GM23338 (cell line): ENCODE data around the gene GRID2.

ENCODE experiments used
- CREB1 ChIP-seq: fragments of 250-450 bp; sonication (Bioruptor Pico); IDR thresholded peaks from 2 replicates; pipeline ENCODE4 v1.5.0; 2020; ENCODE audit warnings: low read depth, mild to moderate bottlenecking, moderate library complexity
- EZH2 ChIP-seq: fragments of 200-600 bp; sonication (generic); IDR thresholded peaks from one replicate; pipeline ENCODE4 v1.8.0; 2017; ENCODE audit warnings: antibody characterized with exemption, mild to moderate bottlenecking, low read depth; ENCODE audit not compliant: unreplicated experiment
- EZH2phosphoT487 ChIP-seq: fragments of 200-600 bp; sonication (generic); IDR thresholded peaks from one replicate; pipeline ENCODE4 v1.8.1; 2018; ENCODE audit warnings: antibody characterized with exemption; ENCODE audit not compliant: unreplicated experiment
- POLR2AphosphoS5 ChIP-seq: IDR thresholded peaks from 2 replicates; pipeline ENCODE4 v1.6.1; 2016; ENCODE audit warnings: antibody characterized with exemption, low read depth
- STAT1 ChIP-seq: IDR thresholded peaks from one replicate; pipeline ENCODE4 v1.6.1; 2016; ENCODE audit warnings: antibody characterized with exemption; ENCODE audit not compliant: unreplicated experiment
- TF ChIP-seq, protein P1 (sequence below), 2 experiments: fragments of 200-600 bp in 1 of 2; sonication (generic) in 1 of 2; conservative IDR thresholded peaks; 2 replicates each; pipeline versions ENCODE4 v1.5.1 to v1.6.1; 2016 to 2017; ENCODE audit warnings: antibody characterized with exemption in 2 of 2, low read depth in 2 of 2, mild to moderate bottlenecking in 2 of 2, moderate library complexity in 1 of 2
- TF ChIP-seq, protein P2 (sequence below): IDR thresholded peaks from one replicate; pipeline ENCODE4 v1.6.1; 2018; ENCODE audit warnings: antibody characterized with exemption; ENCODE audit not compliant: unreplicated experiment

DNA sequence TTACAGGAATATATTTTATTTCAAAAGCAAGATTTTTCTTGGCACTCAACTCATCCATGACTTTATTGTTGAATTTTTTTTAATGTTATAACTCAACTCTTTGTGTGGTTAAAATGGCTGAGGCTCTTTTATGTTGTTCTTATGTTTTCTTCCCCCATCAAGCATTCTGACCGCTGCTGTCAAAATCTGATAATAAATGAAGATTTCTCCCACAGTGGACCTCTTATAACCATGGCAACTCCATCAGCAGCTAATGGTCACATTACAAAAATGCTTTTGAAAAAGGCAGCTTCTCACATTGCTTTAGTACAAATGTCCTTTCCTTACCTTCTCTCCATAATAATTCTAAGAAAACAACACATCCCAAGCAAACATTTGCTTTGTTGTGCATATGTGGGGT lies 1428.7 kb downstream of the GRID2 start:
- TF ChIP-seq, protein P1, sequence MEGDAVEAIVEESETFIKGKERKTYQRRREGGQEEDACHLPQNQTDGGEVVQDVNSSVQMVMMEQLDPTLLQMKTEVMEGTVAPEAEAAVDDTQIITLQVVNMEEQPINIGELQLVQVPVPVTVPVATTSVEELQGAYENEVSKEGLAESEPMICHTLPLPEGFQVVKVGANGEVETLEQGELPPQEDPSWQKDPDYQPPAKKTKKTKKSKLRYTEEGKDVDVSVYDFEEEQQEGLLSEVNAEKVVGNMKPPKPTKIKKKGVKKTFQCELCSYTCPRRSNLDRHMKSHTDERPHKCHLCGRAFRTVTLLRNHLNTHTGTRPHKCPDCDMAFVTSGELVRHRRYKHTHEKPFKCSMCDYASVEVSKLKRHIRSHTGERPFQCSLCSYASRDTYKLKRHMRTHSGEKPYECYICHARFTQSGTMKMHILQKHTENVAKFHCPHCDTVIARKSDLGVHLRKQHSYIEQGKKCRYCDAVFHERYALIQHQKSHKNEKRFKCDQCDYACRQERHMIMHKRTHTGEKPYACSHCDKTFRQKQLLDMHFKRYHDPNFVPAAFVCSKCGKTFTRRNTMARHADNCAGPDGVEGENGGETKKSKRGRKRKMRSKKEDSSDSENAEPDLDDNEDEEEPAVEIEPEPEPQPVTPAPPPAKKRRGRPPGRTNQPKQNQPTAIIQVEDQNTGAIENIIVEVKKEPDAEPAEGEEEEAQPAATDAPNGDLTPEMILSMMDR (conservative IDR thresholded peaks at IDR 0.05; ENCODE audit: low read depth in 2 of 2), result no peak
- TF ChIP-seq POLR2AphosphoS5 (no peak), EZH2phosphoT487 (no peak), EZH2 (no peak), CREB1 (CRISPR knock-in tag) (no peak), STAT1 (no peak)
- TF ChIP-seq, protein P2, sequence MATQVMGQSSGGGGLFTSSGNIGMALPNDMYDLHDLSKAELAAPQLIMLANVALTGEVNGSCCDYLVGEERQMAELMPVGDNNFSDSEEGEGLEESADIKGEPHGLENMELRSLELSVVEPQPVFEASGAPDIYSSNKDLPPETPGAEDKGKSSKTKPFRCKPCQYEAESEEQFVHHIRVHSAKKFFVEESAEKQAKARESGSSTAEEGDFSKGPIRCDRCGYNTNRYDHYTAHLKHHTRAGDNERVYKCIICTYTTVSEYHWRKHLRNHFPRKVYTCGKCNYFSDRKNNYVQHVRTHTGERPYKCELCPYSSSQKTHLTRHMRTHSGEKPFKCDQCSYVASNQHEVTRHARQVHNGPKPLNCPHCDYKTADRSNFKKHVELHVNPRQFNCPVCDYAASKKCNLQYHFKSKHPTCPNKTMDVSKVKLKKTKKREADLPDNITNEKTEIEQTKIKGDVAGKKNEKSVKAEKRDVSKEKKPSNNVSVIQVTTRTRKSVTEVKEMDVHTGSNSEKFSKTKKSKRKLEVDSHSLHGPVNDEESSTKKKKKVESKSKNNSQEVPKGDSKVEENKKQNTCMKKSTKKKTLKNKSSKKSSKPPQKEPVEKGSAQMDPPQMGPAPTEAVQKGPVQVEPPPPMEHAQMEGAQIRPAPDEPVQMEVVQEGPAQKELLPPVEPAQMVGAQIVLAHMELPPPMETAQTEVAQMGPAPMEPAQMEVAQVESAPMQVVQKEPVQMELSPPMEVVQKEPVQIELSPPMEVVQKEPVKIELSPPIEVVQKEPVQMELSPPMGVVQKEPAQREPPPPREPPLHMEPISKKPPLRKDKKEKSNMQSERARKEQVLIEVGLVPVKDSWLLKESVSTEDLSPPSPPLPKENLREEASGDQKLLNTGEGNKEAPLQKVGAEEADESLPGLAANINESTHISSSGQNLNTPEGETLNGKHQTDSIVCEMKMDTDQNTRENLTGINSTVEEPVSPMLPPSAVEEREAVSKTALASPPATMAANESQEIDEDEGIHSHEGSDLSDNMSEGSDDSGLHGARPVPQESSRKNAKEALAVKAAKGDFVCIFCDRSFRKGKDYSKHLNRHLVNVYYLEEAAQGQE, result no peak
